Hematopoietic multipotent progenitor cell treated with erythropoietin and hydrocortisone succinate and interleukin-3 and kit ligand, for 17 days (in vitro differentiated cells): Measurements from ENCODE around the gene TTC19.
"Not testable (repeated sequence)": the region's sequence is repeated elsewhere in the genome, so short reads cannot be mapped to it uniquely, and the experiment has no call there.

Source experiments
- DNase-seq: peaks from one replicate; pipeline ENCODE4 v3.0.0-alpha.2; 2015; ENCODE audit warnings: low spot score

The TTC19 gene

GRCh38 chr17:15973016-15973415 lies 26.6 kb upstream of the TTC19 start:
- no peak for DNase-seq

DNA sequence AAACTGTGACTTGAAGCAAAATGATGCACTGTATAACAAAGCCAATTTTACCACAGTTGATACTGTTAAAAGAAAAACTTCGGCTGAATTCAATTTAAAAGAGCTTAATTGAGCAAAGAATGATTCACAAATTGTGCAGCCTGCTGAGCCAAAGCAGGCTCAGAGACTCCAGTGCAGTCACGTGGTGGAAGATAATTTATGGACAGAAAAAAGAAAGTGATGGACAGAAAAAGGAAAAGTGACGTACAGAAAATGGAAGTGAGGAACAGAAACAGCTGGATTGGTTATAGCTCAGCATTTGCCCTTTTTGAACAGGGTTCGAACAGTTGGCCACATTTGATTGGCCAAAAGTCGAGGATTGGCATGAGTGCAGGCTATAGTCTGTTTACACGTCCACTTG lies 25.8 kb upstream of the TTC19 start:
- DNase-seq, result no peak

- DNase-seq, result no peak
Measured at GRCh38 chr17:15977894-15978293, 21.7 kb upstream of the TTC19 start.

DNA sequence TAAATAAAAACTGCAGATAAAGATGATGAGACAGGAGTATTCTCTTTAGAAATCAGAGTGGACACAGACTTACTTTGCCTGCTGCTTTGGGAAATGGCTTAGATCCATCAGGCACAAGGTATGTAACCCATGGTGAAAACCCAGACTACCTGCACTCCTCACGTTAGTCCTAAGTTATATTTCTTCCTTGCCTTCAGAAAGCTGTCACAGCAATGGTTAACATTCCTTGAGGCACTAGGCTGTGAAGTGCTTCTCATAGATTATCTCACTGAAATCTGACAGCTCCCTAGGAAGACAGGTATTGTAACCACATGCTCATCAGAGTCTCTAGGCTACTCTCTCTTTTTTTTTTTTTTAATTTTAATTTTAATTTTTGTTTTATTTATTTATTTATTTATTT lies 21.0 kb upstream of the TTC19 start:
- DNase-seq, result no peak

DNA sequence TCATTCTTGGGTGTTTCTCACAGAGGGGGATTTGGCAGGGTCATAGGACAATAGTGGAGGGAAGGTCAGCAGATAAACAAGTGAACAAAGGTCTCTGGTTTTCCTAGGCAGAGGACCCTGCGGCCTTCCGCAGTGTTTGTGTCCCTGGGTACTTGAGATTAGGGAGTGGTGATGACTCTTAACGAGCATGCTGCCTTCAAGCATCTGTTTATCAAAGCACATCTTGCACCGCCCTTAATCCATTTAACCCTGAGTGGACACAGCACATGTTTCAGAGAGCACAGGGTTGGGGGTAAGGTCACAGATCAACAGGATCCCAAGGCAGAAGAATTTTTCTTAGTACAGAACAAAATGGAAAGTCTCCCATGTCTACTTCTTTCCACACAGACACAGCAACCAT lies 20.6 kb upstream of the TTC19 start:
- DNase-seq, result not testable (repeated sequence)

DNA sequence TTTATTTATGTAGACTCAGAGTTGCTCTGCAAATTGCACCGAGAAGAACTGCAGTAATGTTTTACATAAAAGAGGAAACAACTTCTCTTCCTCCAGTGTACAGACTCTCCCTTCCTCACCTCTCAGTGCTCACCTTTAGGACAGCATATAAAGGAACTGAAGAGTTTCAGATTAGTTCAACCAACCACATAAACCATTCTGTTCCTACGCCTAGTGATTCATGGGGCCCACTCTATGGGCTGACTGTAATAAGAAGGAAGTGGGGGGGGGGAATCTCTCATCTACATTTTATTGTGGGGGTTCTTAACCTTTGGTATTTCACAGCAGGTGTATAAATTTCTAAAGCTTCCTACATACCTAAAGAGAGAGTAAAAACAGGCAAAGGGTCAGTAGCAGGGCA lies 18.4 kb upstream of the TTC19 start:
- no peak for DNase-seq

- DNase-seq, result no peak
Measured at GRCh38 chr17:15981646-15982580, 17.7 kb upstream of the TTC19 start.

- DNase-seq, result no peak
Measured at GRCh38 chr17:15996322-15996721, 3.3 kb upstream of the TTC19 start.

GRCh38 chr17:15998031-15998562 lies 1.5 kb upstream of the TTC19 start:
- no peak for DNase-seq

- no peak for DNase-seq
Measured at GRCh38 chr17:15999974-16000827, 577 bp downstream of the TTC19 start.

GRCh38 chr17:16001226-16001897 lies 1.7 kb downstream of the TTC19 start:
- no peak for DNase-seq

GRCh38 chr17:16002708-16003260 lies 3.2 kb downstream of the TTC19 start:
- DNase-seq, result no peak

GRCh38 chr17:16003841-16004240 lies 4.2 kb downstream of the TTC19 start:
- DNase-seq, result no peak

DNA sequence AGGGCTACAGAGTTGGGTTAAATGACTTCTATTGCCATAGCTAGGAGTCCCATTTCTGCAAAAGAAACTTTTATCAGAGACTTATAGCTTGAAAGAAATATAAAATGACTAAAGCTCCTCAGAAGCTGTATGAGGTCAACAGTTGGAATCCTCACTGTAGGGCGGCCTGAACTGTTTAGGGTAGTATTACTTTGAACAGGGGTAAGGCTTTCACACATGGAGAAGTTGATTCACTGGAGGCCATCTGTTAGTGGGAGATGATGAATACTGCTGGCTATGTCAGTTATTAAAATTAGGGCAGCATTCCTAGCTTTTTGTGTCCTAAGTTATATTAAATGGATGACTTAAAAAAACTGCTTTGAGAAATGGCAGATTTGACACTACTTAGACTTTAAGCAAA lies 6.0 kb downstream of the TTC19 start:
- no peak for DNase-seq

GRCh38 chr17:16007439-16007838 lies 7.8 kb downstream of the TTC19 start:
- DNase-seq, result no peak

DNA sequence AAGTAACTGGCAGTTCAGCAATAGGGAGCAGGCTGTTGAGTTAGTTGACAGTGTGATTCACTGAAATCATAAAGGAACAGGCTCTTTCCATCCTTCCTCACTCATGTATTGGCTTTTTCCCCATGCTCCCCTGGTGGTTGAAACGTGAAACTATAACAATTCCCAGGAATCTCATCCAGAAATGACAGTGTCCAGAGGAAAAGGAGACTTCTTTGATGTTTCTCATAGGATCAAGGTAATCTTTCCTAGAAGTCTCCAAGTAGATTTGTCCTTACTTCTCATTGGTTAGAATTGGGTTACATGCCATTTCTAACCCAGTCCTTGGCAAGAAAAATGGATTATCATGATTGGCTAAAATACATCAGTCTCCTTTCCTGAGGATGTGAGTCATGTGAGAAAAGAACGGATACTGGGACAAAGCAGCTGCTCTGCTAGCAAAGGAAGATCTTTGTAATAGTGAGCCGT lies 14.4 kb downstream of the TTC19 start:
- DNase-seq, result no peak

GRCh38 chr17:16019347-16019746 lies 19.7 kb downstream of the TTC19 start:
- DNase-seq, result no peak

DNA sequence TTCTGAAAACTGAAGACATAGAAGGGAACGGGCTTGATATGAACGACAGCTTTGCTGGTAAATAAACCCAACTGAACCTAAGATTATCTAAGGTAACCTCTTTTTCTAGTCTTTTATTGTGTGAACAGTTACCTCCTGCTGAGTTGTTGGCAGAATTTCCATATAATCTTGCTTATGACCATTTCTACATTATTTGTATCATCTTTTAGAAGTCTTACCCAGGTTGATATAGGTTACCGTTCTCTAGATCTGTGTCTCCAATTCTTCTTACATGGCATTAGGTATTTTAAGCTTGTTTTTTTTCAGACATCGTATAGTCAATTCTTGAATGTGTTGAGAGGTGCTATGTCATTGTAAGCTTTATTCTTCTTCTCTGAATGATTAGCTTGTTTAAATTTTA lies 24.3 kb downstream of the TTC19 start:
- no peak for DNase-seq

GRCh38 chr17:16025202-16025601 lies 25.6 kb downstream of the TTC19 start:
- DNase-seq, result no peak

GRCh38 chr17:16026895-16027294 lies 27.3 kb downstream of the TTC19 start:
- DNase-seq, result no peak

DNA sequence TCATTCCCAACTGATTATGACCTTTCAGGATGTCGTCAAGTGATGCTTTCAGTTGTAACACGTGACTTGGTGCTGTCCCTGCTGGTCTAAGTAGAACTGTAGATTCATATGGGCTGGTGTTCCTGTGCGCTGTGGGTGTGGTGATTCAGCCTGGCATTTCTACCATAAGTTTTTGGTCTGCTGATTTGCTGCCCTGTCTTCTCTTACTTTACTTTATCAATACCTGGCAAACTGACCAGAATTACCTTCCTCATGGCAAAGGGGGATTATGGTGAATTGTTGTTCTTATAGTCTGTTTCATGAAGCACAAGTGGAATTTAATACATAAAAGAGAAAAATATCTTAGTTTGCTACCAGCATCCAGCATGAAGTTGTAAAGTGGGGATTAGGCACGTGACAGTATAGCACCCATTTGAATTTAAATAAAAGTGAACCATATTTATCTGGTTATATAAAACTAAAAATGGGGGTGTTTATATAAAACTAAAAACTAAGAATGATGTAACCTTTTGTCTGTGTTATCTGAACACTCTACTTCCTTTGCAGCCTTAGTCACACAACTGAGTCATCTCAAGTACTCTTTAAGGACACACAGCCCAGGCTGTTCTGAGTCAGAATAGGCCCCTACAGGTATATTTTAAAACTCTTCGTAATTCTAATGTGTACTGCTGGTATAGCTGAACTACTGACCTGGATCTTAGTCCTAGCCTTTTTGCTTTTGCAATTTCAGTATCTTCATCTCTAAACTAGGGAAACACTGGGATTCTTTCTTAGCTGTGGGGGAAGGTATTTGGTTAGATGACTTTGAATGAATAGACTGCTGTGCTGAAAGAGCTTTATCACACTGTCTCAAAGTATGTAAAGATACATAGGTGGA lies 28.3 kb downstream of the TTC19 start:
- no peak for DNase-seq
